Coronary artery (tissue), 2 donors: ENCODE measurements around the gene FBXL7.

Experiments used
- DNase-seq: peaks from one replicate; pipeline ENCODE4 v3.0.0-alpha.2; 2017; ENCODE audit warnings: low spot score
- H3K27ac ChIP-seq, 2 donors: fragments of 200-600 bp; sonication (generic); one replicate each; pipeline ENCODE4 v1.5.1; 2016 to 2019
- H3K4me3 ChIP-seq: fragments of 200-600 bp; sonication (generic); 2 replicates; pipeline ENCODE4 v1.5.1; 2016; ENCODE audit warnings: mild to moderate bottlenecking, moderate library complexity
- TF ChIP-seq, protein P1 (sequence below): fragments of 200-600 bp; sonication (generic); IDR thresholded peaks from one replicate; pipeline ENCODE4 v1.5.1; 2019; ENCODE audit warnings: antibody characterized with exemption

Gene FBXL7

GRCh38 chr5:15902066-15902465 lies 402.1 kb downstream of the FBXL7 start:
- no peak for DNase-seq
- H3K27ac ChIP-seq = no peak overlapping the region
- no peak overlapping the region for H3K4me3 ChIP-seq
- TF ChIP-seq, protein P1, sequence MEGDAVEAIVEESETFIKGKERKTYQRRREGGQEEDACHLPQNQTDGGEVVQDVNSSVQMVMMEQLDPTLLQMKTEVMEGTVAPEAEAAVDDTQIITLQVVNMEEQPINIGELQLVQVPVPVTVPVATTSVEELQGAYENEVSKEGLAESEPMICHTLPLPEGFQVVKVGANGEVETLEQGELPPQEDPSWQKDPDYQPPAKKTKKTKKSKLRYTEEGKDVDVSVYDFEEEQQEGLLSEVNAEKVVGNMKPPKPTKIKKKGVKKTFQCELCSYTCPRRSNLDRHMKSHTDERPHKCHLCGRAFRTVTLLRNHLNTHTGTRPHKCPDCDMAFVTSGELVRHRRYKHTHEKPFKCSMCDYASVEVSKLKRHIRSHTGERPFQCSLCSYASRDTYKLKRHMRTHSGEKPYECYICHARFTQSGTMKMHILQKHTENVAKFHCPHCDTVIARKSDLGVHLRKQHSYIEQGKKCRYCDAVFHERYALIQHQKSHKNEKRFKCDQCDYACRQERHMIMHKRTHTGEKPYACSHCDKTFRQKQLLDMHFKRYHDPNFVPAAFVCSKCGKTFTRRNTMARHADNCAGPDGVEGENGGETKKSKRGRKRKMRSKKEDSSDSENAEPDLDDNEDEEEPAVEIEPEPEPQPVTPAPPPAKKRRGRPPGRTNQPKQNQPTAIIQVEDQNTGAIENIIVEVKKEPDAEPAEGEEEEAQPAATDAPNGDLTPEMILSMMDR = no peak

GRCh38 chr5:15904899-15905830 lies 405.2 kb downstream of the FBXL7 start:
- H3K4me3 ChIP-seq = no peak overlapping the region
- TF ChIP-seq, protein P1 = no peak
- H3K27ac ChIP-seq = peak overlapping the region in 1 of 2 donors; percentile 37
- DNase-seq = no peak

DNA sequence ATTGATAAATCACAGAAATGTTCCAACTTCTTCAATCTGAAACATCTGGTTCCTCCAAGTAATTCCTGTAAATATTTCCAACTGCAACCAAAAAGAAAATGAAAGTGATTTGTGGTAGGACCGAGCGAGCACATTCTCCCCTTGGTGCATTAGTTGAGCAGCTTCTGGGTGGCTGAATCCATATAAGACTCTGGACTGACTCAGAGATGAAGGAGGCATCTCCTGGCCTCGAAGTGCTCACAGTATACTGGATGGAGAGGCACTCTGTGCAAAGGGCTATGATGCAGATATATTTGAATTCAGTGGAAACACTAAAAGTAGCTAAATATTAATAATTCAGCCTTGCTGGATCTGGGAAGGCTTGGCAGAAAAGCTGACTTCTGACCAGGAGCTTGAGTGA lies 414.7 kb downstream of the FBXL7 start:
- Histone ChIP-seq H3K27ac (no peak overlapping the region), H3K4me3 (no peak overlapping the region)
- no peak for DNase-seq
- TF ChIP-seq, protein P1 = no peak

GRCh38 chr5:15926586-15926985 lies 426.6 kb downstream of the FBXL7 start:
- no peak overlapping the region for H3K27ac ChIP-seq
- TF ChIP-seq, protein P1 = no peak
- no peak overlapping the region for H3K4me3 ChIP-seq
- DNase-seq = no peak

- Histone ChIP-seq H3K27ac (no peak overlapping the region), H3K4me3 (no peak overlapping the region)
- TF ChIP-seq, protein P1 = no peak
- DNase-seq = no peak
These were observed 427.9 kb downstream of the FBXL7 start for GRCh38 chr5:15927710-15928380.

GRCh38 chr5:15929611-15930263 lies 429.8 kb downstream of the FBXL7 start:
- no peak overlapping the region for H3K4me3 ChIP-seq
- DNase-seq = no peak
- TF ChIP-seq, protein P1 = no peak
- H3K27ac ChIP-seq = no peak overlapping the region
